ENCODE measurements around the gene GPR108. TPM values are rescaled to one million over a fixed set of nuclear protein-coding genes. Genes with fewer than 3 reads are reported as not detected.

Gene GPR108
- total and polyA plus RNA-seq, 2 of the 13 experiments (the other 11 are each of a cell fraction or from before 2014, with no cell fraction given): 36.4 to 63.0 TPM

DNA sequence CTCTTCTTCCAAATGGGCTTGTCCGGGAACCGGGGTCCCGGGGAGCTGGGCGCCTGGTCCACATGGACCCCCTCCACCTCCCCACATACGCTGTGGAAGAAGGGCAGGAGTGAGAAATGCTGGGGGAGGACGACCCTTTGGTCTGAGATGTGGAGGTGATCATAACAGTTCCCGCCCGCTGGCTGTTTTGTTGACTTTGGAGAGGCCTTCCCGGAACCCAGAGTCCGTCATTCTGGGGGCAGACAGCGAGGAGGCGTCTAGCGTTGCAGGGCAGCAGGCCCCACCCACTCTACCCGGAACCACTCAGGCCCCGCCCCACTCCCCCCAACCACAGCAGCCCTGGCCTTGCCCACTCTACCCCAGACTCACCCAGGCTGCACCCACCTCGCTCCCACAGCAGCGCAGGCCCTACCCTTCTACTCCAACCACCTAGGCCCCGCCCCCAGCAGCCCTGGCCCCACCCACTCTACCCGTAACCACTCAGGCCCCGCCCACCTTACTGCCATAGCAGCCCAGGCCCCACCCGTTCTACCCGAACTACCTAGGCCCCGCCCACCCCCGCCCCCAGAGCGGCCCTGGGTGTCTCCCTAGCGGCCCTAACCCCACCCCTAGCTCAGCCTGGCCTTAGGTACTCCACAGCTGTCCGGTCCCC, 7.1 kb downstream of the GPR108 start (continued):
- no peak for TF ChIP-seq BRF2 (CRISPR knock-in tag; IDR thresholded peaks at IDR 0.05)
- peak; percentile 70; the same call in 1 of the 2 replicates for TF ChIP-seq BRD4 (CRISPR knock-in tag; IDR thresholded peaks at IDR 0.05)
- no peak for TF ChIP-seq ZNF776 (CRISPR knock-in tag; IDR thresholded peaks at IDR 0.05)
- no peak for TF ChIP-seq SMAD1 (CRISPR knock-in tag; IDR thresholded peaks at IDR 0.05; ENCODE audit: borderline replicate concordance, low read depth)
- TF ChIP-seq TCF7L2 (IDR thresholded peaks at IDR 0.05; ENCODE audit: low read depth, low read length): no peak
- no peak for TF ChIP-seq NFAT5 (CRISPR knock-in tag; IDR thresholded peaks at IDR 0.05)
- TF ChIP-seq, protein P1, sequence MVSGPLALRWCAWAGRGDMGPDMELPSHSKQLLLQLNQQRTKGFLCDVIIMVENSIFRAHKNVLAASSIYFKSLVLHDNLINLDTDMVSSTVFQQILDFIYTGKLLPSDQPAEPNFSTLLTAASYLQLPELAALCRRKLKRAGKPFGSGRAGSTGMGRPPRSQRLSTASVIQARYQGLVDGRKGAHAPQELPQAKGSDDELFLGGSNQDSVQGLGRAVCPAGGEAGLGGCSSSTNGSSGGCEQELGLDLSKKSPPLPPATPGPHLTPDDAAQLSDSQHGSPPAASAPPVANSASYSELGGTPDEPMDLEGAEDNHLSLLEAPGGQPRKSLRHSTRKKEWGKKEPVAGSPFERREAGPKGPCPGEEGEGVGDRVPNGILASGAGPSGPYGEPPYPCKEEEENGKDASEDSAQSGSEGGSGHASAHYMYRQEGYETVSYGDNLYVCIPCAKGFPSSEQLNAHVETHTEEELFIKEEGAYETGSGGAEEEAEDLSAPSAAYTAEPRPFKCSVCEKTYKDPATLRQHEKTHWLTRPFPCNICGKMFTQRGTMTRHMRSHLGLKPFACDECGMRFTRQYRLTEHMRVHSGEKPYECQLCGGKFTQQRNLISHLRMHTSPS (CRISPR knock-in tag; IDR thresholded peaks at IDR 0.05; ENCODE audit: low read depth): peak; percentile 82; the same call in 1 of the 2 replicates
- TF ChIP-seq, protein P2, sequence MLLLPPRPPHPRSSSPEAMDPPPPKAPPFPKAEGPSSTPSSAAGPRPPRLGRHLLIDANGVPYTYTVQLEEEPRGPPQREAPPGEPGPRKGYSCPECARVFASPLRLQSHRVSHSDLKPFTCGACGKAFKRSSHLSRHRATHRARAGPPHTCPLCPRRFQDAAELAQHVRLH (CRISPR knock-in tag; IDR thresholded peaks at IDR 0.05; ENCODE audit: borderline replicate concordance, low read depth): peak; percentile 72; the same call in 1 of the 2 replicates
- no peak for TF ChIP-seq CBX2 (IDR thresholded peaks at IDR 0.05; ENCODE audit: low read depth, low read length)
- no peak for TF ChIP-seq CBX2 (CRISPR knock-in tag; IDR thresholded peaks at IDR 0.05; ENCODE audit: low read depth)
- peak; percentile 54; the same call in 1 of the 2 replicates for TF ChIP-seq CCDC6 (CRISPR knock-in tag; IDR thresholded peaks at IDR 0.05)
- TF ChIP-seq TAF1 (CRISPR knock-in tag; IDR thresholded peaks at IDR 0.05): peak; percentile 55; the same call in 1 of the 2 replicates
- no peak for TF ChIP-seq CHD4 (IDR thresholded peaks at IDR 0.05; ENCODE audit: borderline replicate concordance, low read length)
- no peak for TF ChIP-seq ZNF512 (CRISPR knock-in tag; IDR thresholded peaks at IDR 0.05)
- no peak for TF ChIP-seq ZNF891 (CRISPR knock-in tag; IDR thresholded peaks at IDR 0.05)
- TF ChIP-seq RXRB (CRISPR knock-in tag; IDR thresholded peaks at IDR 0.05; ENCODE audit: borderline replicate concordance): peak; percentile 80
- TF ChIP-seq MED13 (CRISPR knock-in tag; IDR thresholded peaks at IDR 0.05): 0 out of 2 replicates have a peak, but pooled peaks have one; percentile 46
- TF ChIP-seq, protein P3, sequence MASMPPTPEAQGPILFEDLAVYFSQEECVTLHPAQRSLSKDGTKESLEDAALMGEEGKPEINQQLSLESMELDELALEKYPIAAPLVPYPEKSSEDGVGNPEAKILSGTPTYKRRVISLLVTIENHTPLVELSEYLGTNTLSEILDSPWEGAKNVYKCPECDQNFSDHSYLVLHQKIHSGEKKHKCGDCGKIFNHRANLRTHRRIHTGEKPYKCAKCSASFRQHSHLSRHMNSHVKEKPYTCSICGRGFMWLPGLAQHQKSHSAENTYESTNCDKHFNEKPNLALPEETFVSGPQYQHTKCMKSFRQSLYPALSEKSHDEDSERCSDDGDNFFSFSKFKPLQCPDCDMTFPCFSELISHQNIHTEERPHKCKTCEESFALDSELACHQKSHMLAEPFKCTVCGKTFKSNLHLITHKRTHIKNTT (CRISPR knock-in tag; IDR thresholded peaks at IDR 0.05): no peak
